ENCODE measurements around the gene MED9. TPM values are rescaled to one million over a fixed set of nuclear protein-coding genes. Genes with fewer than 3 reads are reported as not detected.

MED9 gene
- total and polyA plus RNA-seq, 9 donors = 11.5 to 15.7 (median 13.8) TPM

DNA sequence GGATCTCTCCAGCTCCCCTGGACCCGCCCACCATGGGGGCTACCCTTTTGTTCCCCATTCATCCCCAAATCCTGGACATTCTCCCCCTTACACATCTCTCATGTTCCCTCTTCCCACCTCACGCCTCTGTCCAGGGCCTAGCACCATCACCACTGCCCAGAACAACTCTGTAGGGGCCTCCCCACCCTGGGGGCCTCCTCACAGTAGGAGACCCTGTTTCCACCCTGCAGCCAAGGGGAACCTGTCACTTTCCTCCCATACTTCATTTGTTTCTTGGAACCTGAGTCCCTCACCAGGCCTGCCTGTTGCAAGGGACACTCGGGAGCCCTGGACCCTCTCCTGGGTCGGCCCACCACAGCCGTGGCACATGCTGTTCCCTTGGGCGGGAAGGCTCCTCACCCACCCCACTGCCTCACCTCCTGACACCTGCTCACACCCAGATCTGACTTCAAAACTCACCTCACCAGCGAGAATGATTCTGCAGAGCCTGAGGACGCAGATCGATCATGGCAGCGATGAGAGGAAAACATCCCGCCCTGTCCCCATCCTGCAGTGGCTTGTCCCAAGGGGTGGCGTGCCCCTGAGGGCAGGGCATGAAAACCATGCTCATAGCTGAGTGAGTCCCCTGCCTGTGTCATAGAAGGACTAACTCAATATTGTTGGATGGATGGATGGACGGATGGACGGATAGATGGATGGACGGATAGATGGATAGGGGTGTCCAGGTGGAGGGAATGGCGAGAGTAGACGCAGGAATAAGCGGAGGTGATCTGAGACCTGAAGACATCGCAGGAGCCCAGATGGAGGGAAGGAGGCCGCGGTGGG lies 26.2 kb downstream of the MED9 start:
- intact Hi-C loops (cut with DNase I) = loop anchor here in 1 of 4 donors (10.0 kb wide), 1 partner anchor 112 kb away; no protein-coding TSS in a partner anchor
- peak in 1 of 5 donors; percentile 34 for DNase-seq
- Histone ChIP-seq H3K4me3 (no peak overlapping the region), H3K27me3 (no peaks in the 10 kb centered on the region), H3K36me3 (no peaks in the 10 kb centered on the region), H3K27ac (no peak overlapping the region), H3K9me3 (no peaks in the 10 kb centered on the region), H3K4me1 (ENCODE audit: insufficient read depth) (no peaks in the 10 kb centered on the region)
- TF ChIP-seq EP300 (IDR thresholded peaks at IDR 0.05) (no peak), POLR2A (IDR thresholded peaks at IDR 0.05) (no peak)
- TF ChIP-seq, protein P1, sequence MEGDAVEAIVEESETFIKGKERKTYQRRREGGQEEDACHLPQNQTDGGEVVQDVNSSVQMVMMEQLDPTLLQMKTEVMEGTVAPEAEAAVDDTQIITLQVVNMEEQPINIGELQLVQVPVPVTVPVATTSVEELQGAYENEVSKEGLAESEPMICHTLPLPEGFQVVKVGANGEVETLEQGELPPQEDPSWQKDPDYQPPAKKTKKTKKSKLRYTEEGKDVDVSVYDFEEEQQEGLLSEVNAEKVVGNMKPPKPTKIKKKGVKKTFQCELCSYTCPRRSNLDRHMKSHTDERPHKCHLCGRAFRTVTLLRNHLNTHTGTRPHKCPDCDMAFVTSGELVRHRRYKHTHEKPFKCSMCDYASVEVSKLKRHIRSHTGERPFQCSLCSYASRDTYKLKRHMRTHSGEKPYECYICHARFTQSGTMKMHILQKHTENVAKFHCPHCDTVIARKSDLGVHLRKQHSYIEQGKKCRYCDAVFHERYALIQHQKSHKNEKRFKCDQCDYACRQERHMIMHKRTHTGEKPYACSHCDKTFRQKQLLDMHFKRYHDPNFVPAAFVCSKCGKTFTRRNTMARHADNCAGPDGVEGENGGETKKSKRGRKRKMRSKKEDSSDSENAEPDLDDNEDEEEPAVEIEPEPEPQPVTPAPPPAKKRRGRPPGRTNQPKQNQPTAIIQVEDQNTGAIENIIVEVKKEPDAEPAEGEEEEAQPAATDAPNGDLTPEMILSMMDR (IDR thresholded peaks at IDR 0.05) = no peak
- 90 to 94% (median 92%) methylated on average over 21 of the region's 21 CpGs for WGBS, 3 donors

DNA sequence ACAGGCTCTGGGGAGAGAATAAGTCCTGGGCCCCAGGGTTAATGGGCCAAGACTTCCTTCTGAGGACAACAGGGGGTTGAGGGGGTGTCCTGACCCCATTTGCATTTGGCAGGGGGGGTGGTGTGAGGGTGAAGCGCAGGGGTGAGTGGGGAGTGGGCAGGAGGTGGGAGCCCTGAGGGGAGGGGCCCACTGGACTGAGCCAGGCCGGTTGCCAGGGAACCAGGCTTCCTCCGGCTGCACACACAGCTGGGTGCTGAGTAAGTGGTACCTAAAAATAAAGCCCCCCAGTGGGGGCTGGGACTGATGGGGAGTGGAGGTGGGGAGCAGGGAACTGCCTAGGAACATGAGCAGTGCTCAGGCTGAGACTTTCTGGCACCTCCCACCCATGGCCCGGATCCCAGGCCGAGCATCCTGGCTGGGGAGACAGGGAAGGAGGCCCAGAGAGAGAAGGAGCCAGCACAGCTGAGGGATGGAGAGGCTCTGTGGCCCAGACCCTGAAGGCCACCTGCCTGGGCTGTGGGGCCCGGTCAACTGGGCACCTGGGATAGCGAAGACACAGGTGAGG lies 26.8 kb downstream of the MED9 start:
- no peaks in the 10 kb centered on the region for H3K4me1 ChIP-seq (ENCODE audit: insufficient read depth)
- TF ChIP-seq POLR2A (IDR thresholded peaks at IDR 0.05) = no peak
- TF ChIP-seq EP300 (IDR thresholded peaks at IDR 0.05) = no peak
- TF ChIP-seq, protein P1 (IDR thresholded peaks at IDR 0.05) = no peak
- H3K27me3 ChIP-seq = no peaks in the 10 kb centered on the region
- H3K4me3 ChIP-seq = no peak overlapping the region
- H3K36me3 ChIP-seq = no peaks in the 10 kb centered on the region
- no peaks in the 10 kb centered on the region for H3K9me3 ChIP-seq
- WGBS, 3 donors = 30 to 34% (median 31%) methylated on average over 7 of the region's 7 CpGs
- H3K27ac ChIP-seq = no peak overlapping the region
- DNase-seq = peak in 1 of 5 donors; percentile 66
- intact Hi-C loops (cut with DNase I) = loop anchor here in 1 of 4 donors (10.0 kb wide), 1 partner anchor 111 kb away; no protein-coding TSS in a partner anchor

DNA sequence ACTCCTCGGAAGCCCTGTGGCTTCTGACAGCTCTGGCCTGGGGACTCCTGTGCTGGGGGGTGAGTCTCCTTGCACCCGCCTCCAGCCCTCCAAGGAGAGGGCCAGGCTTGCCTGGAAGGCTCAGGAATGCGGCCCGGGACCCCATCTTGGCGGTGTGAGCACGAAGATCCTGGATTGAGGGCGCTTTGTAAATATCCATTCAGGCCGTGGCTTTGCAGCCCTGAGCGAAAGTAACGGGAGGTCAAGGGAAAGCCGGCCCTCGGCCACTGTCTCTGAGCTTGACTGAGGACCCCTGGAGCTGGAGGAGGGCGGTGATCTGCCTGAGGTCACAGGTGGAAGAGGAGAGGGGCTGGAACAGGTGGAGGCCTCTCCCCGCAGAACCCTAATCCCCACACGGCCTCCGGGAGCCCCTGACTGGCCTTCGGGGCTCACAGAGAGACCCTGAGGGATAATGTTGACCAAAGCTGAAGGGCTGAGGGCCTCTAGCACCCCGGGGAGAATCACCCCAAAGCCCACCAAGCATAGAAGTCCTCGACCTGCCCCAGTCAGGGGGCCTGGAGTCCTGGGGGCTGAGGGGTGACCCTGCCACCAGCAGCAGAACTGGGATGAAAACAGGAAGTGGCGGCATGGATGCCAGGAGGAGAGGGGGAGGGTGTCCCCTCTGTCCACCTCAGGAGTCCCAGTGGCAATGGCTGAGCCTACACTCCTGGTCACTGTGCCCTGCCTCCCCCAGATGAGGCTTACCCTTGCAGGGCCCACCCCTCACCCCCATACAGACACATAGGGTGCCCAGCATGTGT lies 27.7 kb downstream of the MED9 start:
- no peaks in the 10 kb centered on the region for H3K36me3 ChIP-seq
- H3K27ac ChIP-seq = no peak overlapping the region
- intact Hi-C loops (cut with DNase I) = loop anchor here in 1 of 4 donors (10.0 kb wide), 1 partner anchor 110 kb away; no protein-coding TSS in a partner anchor
- H3K4me1 ChIP-seq (ENCODE audit: insufficient read depth) = no peaks in the 10 kb centered on the region
- H3K27me3 ChIP-seq = no peaks in the 10 kb centered on the region
- DNase-seq = peak in 1 of 5 donors; percentile 25
- no peak overlapping the region for H3K4me3 ChIP-seq
- H3K9me3 ChIP-seq = no peaks in the 10 kb centered on the region
- no peak for TF ChIP-seq EP300 (IDR thresholded peaks at IDR 0.05)
- no peak for TF ChIP-seq POLR2A (IDR thresholded peaks at IDR 0.05)
- TF ChIP-seq, protein P1 (IDR thresholded peaks at IDR 0.05) = no peak
- 73 to 79% (median 79%) methylated on average over 20 of the region's 20 CpGs for WGBS, 3 donors

DNA sequence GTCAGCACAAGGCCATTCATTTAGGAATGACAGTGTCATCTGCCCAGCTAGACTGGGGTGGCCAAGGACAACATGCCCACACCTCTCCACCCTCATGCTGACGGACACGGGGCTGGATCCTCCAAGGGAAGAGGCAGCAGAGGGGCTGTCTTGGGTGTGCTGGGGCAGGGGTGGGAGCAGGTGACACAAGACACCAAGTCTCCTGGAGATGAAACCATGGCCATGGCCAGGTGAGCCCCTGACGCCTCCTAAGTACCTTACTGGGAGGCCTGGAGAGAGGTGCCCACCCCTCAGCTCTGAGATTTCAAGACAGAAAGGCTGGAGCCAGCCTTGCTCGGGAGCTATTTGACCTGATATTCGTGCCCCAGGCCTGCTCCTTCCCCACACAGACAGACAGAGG lies 28.4 kb downstream of the MED9 start:
- intact Hi-C loops (cut with DNase I) = loop anchor here in 1 of 4 donors (10.0 kb wide), 1 partner anchor 110 kb away; no protein-coding TSS in a partner anchor
- no peaks in the 10 kb centered on the region for H3K36me3 ChIP-seq
- TF ChIP-seq POLR2A (IDR thresholded peaks at IDR 0.05) (no peak), EP300 (IDR thresholded peaks at IDR 0.05) (no peak)
- TF ChIP-seq, protein P1 (IDR thresholded peaks at IDR 0.05) = no peak
- DNase-seq = peak in 1 of 5 donors; percentile 19
- H3K4me1 ChIP-seq (ENCODE audit: insufficient read depth) = no peaks in the 10 kb centered on the region
- 93 to 95% (median 94%) methylated on average over 5 of the region's 5 CpGs for WGBS, 3 donors
- H3K27ac ChIP-seq = no peak overlapping the region
- H3K4me3 ChIP-seq = no peak overlapping the region
- no peaks in the 10 kb centered on the region for H3K9me3 ChIP-seq
- H3K27me3 ChIP-seq = no peaks in the 10 kb centered on the region
